Tibial artery (tissue), 4 donors: ENCODE results near the gene PLCH1.

Experiments used
- DNase-seq, 2 donors: peaks; one replicate each; pipeline ENCODE4 v3.0.0-alpha.2; 2019
- H3K27ac ChIP-seq, 2 donors: fragments of 200-600 bp; sonication (generic) in 1 of 2; 1 replicate in 1 of 2; 2 replicates in 1 of 2; pipeline ENCODE4 v1.5.1; 2018 to 2019; ENCODE audit warnings: mild to moderate bottlenecking in 1 of 2
- H3K27me3 ChIP-seq, 2 donors: fragments of 200-600 bp; sonication (generic) in 1 of 2; one replicate each; pipeline versions ENCODE4 v1.5.1 to v1.6.0; 2016 to 2019
- H3K36me3 ChIP-seq, 3 donors: fragments of 200-600 bp; sonication (generic) in 2 of 3; one replicate each; pipeline ENCODE4 v1.5.1; 2016 to 2019; ENCODE audit warnings: mild to moderate bottlenecking in 2 of 3
- H3K4me1 ChIP-seq, 4 donors: fragments of 200-600 bp; sonication (generic) in 2 of 4; 1 replicate in 3 of 4; 2 replicates in 1 of 4; pipeline ENCODE4 v1.5.1; 2016 to 2019
- H3K4me3 ChIP-seq, 2 donors: fragments of 200-600 bp; sonication (generic) in 1 of 2; 1 replicate in 1 of 2; 2 replicates in 1 of 2; pipeline ENCODE4 v1.5.1; 2018 to 2019; ENCODE audit warnings: mild to moderate bottlenecking in 2 of 2
- H3K9me3 ChIP-seq, 3 donors: fragments of 200-600 bp; sonication (generic) in 1 of 3; one replicate each; pipeline ENCODE4 v1.5.1; 2016 to 2019
- intact Hi-C: fragments of 100-400 bp; cut with DNase I; formaldehyde crosslinking; loops from one replicate; pipeline ENCODE4 v1.15.0; 2023; ENCODE audit warnings: low total_unique reads
- TF ChIP-seq, protein P1 (sequence below), 2 experiments: fragments of 200-600 bp in 1 of 2; fragments of 450-650 bp in 1 of 2; IDR thresholded peaks; one replicate each; pipeline ENCODE4 v1.5.1; 2017 to 2019; ENCODE audit warnings: antibody characterized with exemption in 2 of 2, mild to moderate bottlenecking in 1 of 2, moderate library complexity in 1 of 2

The PLCH1 gene

GRCh38 chr3:155730843-155731242, 14.0 kb downstream of the PLCH1 start:
- Histone ChIP-seq H3K4me1 (no peaks in the 10 kb centered on the region), H3K4me3 (no peak overlapping the region), H3K9me3 (no peaks in the 10 kb centered on the region), H3K27me3 (peaks cover 0 to 5% of the 10 kb centered on the region in 2 donors), H3K36me3 (no peaks in the 10 kb centered on the region), H3K27ac (no peak overlapping the region)
- intact Hi-C loops = no loop called here
- TF ChIP-seq, protein P1, sequence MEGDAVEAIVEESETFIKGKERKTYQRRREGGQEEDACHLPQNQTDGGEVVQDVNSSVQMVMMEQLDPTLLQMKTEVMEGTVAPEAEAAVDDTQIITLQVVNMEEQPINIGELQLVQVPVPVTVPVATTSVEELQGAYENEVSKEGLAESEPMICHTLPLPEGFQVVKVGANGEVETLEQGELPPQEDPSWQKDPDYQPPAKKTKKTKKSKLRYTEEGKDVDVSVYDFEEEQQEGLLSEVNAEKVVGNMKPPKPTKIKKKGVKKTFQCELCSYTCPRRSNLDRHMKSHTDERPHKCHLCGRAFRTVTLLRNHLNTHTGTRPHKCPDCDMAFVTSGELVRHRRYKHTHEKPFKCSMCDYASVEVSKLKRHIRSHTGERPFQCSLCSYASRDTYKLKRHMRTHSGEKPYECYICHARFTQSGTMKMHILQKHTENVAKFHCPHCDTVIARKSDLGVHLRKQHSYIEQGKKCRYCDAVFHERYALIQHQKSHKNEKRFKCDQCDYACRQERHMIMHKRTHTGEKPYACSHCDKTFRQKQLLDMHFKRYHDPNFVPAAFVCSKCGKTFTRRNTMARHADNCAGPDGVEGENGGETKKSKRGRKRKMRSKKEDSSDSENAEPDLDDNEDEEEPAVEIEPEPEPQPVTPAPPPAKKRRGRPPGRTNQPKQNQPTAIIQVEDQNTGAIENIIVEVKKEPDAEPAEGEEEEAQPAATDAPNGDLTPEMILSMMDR (IDR thresholded peaks at IDR 0.05) = no peak
- DNase-seq = no peak

DNA sequence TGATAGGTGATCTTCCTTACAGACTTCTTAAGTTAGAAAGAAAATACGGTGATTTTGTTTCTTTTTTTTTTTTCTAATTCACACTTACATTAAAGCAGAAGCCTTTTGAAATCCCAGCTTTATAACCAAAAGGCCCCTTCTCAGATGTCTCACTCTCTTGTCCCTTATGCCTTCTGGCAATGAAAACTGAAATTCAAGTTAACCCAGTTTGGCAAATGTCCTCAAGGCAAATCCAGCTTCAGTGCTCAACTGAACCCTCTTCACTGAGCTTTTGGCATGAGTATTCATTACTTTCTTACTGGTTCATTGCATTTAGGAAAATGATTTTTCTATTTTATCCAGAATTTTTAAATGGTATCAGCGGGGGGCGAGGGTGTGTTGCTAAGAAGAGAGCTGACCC, 17.0 kb downstream of the PLCH1 start:
- intact Hi-C loops = no loop called here

GRCh38 chr3:155714295-155714718, 30.6 kb downstream of the PLCH1 start:
- Histone ChIP-seq H3K27me3 (no peaks in the 10 kb centered on the region), H3K4me3 (no peak overlapping the region), H3K9me3 (peaks cover 0 to 16% (median 15%) of the 10 kb centered on the region in 3 donors), H3K4me1 (no peaks in the 10 kb centered on the region), H3K27ac (no peak overlapping the region), H3K36me3 (no peaks in the 10 kb centered on the region)
- DNase-seq = no peak
- intact Hi-C loops = no loop called here
- TF ChIP-seq, protein P1 (IDR thresholded peaks at IDR 0.05) = no peak

More for the DNA sequence above, 17.0 kb downstream of the PLCH1 start:
- Histone ChIP-seq H3K9me3 (no peaks in the 10 kb centered on the region), H3K4me3 (no peak overlapping the region), H3K27ac (no peak overlapping the region), H3K4me1 (no peaks in the 10 kb centered on the region), H3K27me3 (peaks cover 0 to 5% of the 10 kb centered on the region in 2 donors), H3K36me3 (no peaks in the 10 kb centered on the region)
- TF ChIP-seq, protein P1 (IDR thresholded peaks at IDR 0.05) = no peak
- DNase-seq = no peak

DNA sequence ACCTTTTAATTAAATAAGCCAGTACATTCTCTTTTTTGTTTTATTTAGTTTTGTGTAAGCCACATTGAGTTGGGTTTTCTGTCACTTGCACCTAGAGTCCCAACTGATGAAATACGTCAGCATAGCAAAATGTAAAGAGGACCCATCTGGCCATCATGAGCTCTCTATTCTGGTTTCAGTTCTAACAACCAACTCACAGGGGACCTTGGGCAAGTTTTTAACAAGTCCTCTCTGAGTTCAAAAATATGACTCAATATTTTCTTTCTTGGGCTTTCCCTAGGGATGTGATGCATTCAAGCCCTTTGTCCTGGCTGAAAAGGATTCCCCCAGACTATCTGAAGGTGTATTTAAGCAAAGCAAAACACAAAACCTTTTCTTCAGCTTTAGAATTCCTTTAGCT, 32.9 kb downstream of the PLCH1 start:
- intact Hi-C loops = no loop called here
- Histone ChIP-seq H3K4me3 (no peak overlapping the region), H3K4me1 (no peaks in the 10 kb centered on the region), H3K27me3 (no peaks in the 10 kb centered on the region), H3K9me3 (peaks cover 0 to 3% (median 2%) of the 10 kb centered on the region in 3 donors), H3K27ac (no peak overlapping the region), H3K36me3 (no peaks in the 10 kb centered on the region)
- DNase-seq = no peak
- TF ChIP-seq, protein P1 (IDR thresholded peaks at IDR 0.05) = no peak

DNA sequence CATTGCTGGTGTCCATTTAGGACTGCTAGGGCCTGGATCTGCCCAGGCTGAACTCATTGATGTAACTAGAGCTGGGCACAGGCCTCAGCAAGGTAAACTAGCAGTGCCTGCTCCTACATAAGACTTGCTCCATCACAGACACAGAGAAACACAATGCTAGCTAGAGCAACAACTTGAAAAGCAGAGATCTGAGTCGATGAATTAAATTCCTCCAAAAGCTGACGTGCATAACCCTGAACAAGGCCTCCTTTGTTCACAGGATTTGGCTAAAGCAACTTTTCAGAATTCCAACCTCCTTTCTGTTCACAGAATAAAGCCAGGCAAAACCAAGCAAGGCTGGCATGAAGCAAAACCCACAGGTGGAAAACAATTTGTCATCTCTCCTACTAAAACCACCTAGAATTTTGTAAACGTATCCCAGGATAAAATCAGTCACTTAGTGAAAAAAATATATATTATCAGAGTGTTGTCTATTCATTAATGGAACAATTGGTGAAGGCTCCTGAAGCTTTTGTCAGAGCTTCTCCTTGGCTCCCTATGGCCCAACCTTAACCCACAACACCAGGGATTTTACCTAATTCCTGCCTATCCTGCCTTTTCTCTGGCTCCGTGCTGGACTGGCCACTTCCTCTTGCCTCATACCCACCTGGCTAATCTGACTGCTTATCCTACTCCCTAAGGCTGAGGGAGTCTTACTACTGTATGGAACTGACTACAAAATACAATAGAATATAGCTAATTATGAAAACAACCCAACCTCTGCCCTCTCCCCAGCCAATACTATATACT, 39.9 kb downstream of the PLCH1 start:
- intact Hi-C loops = loop anchor here (5.0 to 10.0 kb wide), 2 partner anchors 350 to 1368 kb away; no protein-coding TSS in a partner anchor
- no peaks in the 10 kb centered on the region for H3K9me3 ChIP-seq
- TF ChIP-seq, protein P1 (IDR thresholded peaks at IDR 0.05) = no peak
- no peaks in the 10 kb centered on the region for H3K36me3 ChIP-seq
- no peaks in the 10 kb centered on the region for H3K4me1 ChIP-seq
- H3K4me3 ChIP-seq = no peak overlapping the region
- H3K27me3 ChIP-seq = no peaks in the 10 kb centered on the region
- no peak for DNase-seq
- no peak overlapping the region for H3K27ac ChIP-seq
